DOHH2 (cell line): ENCODE data around the gene POU2F3.

ENCODE experiments used
- CTCF ChIP-seq: fragments of 200-600 bp; sonication (generic); IDR thresholded peaks from one replicate; pipeline ENCODE4 v1.5.1; 2014; ENCODE audit warnings: antibody characterized with exemption, mild to moderate bottlenecking, low read depth, low read length; ENCODE audit not compliant: poor library complexity, severe bottlenecking
- EZH2phosphoT487 ChIP-seq: fragments of 200-600 bp; sonication (generic); IDR thresholded peaks from 2 replicates; pipeline ENCODE4 v1.6.1; 2017; ENCODE audit warnings: borderline replicate concordance, mild to moderate bottlenecking, antibody characterized with exemption, low read length, moderate library complexity, mixed read lengths

- TF ChIP-seq CTCF (no peak), EZH2phosphoT487 (no peak)
Measured at GRCh38 chr11:120227228-120227852, 12.6 kb upstream of the POU2F3 start.
